Inflammatory macrophage treated with lipopolysaccharide for 1 hour (primary cell): ENCODE measurements around the gene TRDN.
"Not testable (repeated sequence)": the region's sequence is repeated elsewhere in the genome, so short reads cannot be mapped to it uniquely, and the experiment has no call there.

Source experiments
- DNase-seq, 2 donors: peaks; one replicate each; pipeline ENCODE4 v3.0.0-alpha.2; 2020 to 2022

Gene TRDN

DNA sequence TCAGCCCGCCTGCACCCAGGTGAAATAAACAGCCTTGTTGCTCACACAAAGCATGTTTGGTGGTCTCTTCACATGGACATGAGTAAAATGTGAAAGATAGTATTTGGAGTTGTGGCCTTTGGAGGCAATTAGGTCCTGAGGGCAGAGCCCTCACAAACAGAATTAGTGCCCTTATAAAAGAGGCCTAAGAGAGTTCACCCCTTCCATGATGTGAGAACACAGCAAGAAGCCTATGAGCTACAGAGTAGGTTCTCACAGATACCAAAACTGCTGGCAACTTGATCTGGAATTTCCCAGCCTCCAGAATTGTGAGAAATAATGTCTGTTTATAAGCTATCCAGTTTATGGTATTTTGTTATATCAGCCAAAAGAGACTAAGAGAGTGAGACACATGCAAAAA, 74.5 kb downstream of the TRDN start:
- no peak for DNase-seq

- DNase-seq = not testable (repeated sequence)
Measured at GRCh38 chr6:123559816-123560215, 76.9 kb downstream of the TRDN start.

- not testable (repeated sequence) for DNase-seq
Measured at GRCh38 chr6:123557474-123557873, 79.3 kb downstream of the TRDN start.

DNA sequence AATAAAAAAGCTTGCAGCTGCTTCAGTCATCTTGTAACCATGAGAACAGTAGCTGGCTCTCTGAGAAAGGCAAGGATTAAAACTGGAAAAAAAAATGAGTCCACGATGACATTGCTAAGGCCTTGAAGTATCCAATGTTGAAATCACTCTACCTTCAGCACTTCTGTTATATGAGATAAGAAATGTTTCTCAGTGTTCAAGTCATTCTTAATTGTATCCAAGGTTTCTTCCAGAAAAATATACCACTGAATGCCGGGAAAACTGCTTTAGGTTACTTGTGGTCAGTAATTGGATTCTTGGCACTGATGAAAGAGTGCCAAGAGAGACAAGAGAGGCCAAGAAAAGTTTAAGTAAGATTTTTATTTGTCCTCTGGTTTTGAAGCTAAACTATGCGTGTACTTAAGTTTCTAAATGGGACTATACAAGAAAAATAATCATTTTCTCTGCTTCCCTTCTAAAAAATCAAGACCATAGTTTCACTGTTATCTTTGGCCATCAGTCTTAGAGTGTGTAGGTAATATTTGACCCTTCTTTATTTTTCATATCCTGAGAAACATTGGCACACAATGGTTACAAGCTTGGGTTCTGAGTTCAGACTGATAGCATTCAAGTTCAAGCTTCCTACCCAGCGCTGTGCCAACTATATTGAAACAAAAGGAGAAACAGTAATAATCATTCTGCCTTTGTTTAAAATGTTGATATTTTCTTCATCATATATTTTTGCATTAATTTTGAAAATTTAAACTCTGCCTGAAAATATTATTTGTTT, 84.6 kb downstream of the TRDN start:
- DNase-seq = no peak

- no peak for DNase-seq
Measured at GRCh38 chr6:123550052-123550617, 86.6 kb downstream of the TRDN start.

DNA sequence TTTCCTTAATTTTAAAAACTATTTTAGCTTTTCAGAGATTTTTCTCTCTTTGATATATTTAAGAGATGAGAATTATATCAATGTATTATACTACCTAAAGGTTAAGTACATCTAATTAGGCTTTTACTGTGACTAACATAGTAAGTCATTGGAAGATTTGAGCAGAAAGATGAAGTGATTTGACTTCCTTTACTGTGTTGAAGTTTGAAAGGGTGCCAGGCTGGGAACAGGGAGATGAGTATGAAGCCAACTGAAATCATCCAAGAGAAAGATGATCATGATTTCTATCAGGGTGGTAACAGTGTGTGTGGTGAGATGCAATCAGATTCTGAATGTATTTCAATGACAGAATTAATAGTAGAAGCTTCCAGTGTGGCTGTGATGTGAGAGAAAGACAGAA, 87.3 kb downstream of the TRDN start:
- no peak for DNase-seq

DNA sequence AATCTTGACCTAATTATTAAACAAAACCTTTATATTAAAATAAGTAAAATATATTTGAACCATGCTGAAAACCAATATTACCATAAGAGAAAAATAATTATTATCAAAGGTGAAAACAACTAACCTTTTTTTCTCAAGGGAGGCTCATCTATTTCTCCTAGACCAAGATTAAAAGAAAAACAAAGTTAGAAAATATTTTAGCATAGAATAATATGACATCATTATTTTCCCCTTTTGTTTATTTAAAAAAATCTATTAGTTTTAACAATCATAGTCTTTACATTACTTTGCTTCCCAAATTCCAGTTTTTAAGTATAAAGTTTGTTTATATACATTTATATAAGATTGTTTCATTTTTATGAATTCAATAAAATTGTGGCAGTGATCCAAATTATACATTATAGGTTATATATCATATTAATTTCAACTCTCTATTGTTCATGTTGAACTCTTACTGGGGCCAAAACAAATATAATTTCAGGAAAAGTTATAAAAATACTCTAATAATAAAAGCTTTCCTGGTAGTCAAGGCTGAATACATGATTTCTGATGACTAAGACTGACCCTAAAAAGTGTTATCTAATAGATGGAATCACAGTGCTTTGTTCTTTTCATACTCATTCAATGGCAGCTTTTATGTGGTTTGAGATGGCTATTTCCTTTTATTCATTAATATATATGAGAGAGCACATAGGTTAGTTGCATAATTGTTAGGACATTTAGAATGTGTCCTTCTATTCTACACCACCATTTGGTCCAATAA, 89.4 kb downstream of the TRDN start:
- DNase-seq = no peak

DNA sequence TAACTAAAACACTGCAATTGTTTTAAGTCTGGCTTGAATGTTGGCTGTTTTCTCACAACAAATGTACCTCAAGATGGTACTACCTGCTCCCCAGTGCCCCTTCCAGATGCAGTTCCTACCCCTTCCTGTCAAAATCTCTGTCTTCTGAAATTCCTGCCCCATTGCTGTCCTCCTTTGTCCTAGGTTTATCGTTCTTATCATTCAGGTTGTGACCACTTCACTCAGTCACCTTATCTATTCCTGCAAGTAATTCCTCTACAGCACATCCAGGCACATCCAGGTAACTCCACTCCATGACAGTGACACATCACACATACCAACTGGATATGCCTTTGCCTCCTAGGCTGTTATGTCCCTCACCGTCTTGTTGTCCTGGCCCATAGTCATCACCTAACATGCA, 90.2 kb downstream of the TRDN start:
- DNase-seq = no peak

- DNase-seq = no peak
Measured at GRCh38 chr6:123541462-123541861, 95.3 kb downstream of the TRDN start.

GRCh38 chr6:123533862-123534648, 102.7 kb downstream of the TRDN start:
- no peak for DNase-seq

- no peak for DNase-seq
Measured at GRCh38 chr6:123529843-123530242, 106.9 kb downstream of the TRDN start.

- no peak for DNase-seq
Measured at GRCh38 chr6:123529058-123529457, 107.7 kb downstream of the TRDN start.

DNA sequence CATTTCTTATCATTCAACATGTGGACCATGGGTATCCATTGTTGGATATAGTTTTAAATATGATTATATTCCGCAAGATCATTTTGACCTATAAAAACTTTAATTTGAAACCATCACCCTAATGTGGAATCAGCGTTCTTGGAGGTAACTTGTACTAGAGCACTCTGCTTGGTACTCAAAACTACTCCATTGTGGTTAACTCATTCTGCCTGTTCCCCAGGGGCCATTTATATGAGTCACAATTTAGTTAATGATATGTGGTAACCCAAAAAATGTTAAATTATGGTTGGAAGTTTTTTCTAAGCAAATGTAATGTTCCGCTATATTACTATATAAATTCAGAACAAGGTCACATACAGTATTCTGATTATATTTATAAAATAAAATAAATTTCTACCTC, 109.3 kb downstream of the TRDN start:
- DNase-seq = no peak

DNA sequence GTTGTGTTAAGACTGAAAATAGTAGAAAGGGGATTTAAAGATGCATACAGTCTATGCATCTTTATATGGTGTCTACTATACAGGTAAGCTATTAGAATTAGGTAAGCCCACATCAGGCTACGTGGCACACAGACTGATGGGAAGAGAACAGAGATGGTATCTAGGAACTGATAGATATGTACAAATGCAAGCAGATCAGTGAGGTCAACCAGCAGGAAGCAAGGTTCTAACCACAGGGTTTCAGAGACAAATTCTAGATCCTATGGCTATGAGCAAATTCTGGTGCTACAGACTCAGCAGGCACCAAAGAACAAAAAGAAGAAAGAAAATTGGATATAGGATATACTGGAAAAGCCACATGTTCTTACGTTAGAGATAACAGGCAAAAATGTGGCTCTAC, 110.6 kb downstream of the TRDN start:
- DNase-seq = no peak

- DNase-seq = no peak
Measured at GRCh38 chr6:123524781-123525180, 112.0 kb downstream of the TRDN start.

DNA sequence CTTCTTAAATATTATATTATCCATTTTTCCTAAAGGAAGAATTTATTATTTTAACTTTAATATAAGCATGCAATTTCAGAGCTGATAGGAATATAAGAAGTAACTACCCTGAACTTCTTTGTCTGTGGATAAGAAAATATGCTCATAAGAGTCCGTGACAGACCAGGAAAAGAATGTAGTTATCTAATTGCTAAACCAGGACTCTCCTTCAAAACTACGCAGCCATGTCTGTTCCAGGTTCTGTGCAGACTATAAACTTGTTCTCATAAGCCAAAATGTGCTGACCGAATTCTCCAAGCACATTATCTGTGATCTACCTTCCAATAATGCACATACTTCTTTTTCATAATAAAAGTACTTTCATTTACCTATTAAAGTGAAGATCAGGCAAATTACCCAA, 116.5 kb downstream of the TRDN start:
- no peak for DNase-seq

- no peak for DNase-seq
Measured at GRCh38 chr6:123519189-123519505, 117.6 kb downstream of the TRDN start.

GRCh38 chr6:123518441-123519188, 118.1 kb downstream of the TRDN start:
- no peak for DNase-seq

GRCh38 chr6:123515715-123516114, 121.0 kb downstream of the TRDN start:
- no peak for DNase-seq

DNA sequence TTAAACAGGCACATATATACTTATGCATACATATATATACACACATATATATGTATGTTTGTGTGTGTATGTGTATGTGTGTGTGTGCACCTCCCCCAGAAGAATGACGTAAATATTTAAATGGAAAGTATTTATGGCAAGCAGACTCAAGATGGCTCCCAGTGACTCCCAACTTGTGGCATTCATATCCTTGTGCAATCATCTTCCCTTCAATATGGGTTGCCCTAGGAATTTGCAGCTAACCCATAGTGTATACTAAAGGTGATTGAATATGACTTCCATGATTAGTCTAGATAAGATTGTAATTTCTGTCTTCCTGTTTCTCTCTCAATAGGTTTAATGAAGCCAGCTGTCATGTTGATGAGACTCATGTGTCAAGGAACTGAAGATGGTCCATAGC, 127.6 kb downstream of the TRDN start:
- no peak for DNase-seq

DNA sequence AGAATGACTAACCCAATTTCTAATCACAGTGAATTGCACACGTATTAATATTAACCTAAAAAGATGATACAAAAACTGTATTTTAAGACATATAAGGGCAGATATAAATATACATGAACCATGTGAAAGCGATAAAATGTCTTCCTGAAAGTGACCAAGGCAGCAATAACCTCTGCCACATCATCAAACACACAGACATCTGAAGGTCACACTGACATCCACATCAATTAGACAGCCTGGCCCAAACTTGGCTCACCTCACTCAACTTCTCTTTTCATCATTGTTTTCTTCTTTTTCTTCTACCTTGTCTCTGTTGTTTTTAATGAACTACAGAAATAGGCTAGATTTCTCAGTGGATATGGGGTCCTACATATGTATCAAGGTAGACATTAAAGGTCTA, 128.5 kb downstream of the TRDN start:
- DNase-seq = no peak

- DNase-seq = no peak
Measured at GRCh38 chr6:123507582-123507981, 129.2 kb downstream of the TRDN start.

DNA sequence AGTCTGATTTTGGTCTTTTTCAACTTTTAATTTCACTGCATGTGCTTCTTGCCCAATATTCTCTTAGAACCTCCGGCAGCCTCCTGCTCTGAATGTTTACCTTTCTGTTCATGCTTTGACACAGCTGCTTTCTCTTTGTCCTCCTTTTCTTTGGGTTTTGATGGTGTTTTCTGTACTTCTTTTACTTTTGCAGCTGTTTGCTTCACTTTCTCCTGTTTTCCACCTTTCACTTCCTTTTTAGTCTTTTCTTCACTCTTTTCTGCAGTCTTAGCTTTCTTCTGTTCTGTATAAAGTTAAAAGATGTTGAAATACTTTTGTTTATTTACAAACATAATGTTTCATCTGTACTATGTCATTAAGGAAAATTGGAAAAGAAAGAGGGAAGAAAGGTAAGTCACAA, 133.1 kb downstream of the TRDN start:
- DNase-seq = no peak
